ENCODE measurements around the gene MRPL12.

- TF ChIP-seq CTCF (IDR thresholded peaks at IDR 0.05), result no peak
- no peak for TF ChIP-seq POLR2AphosphoS5 (IDR thresholded peaks at IDR 0.05)
These were observed 30.7 kb upstream of the MRPL12 start for GRCh38 chr17:81672504-81672903.
